ENCODE measurements around the gene N4BP2L2. TPM values are rescaled to one million over a fixed set of nuclear protein-coding genes. Genes with fewer than 3 reads are reported as not detected.

The N4BP2L2 gene
- polyA plus RNA-seq, 1 donor from 2014 or later, result 317 TPM

- no peak for TF ChIP-seq CTCF (IDR thresholded peaks at IDR 0.05; ENCODE audit: poor library complexity, severe bottlenecking)
- no peak for TF ChIP-seq EP300 (conservative IDR thresholded peaks at IDR 0.05; ENCODE audit: poor library complexity, severe bottlenecking)
- no peak for TF ChIP-seq TAF1 (IDR thresholded peaks at IDR 0.05; ENCODE audit: low read depth)
- no peak for TF ChIP-seq SMC3 (conservative IDR thresholded peaks at IDR 0.05; ENCODE audit: poor library complexity)
- no peak for TF ChIP-seq POLR2AphosphoS5 (IDR thresholded peaks at IDR 0.05)
Measured at GRCh38 chr13:32447894-32448623, 90.5 kb downstream of the N4BP2L2 start (continued).

GRCh38 chr13:32446773-32447465, 91.7 kb downstream of the N4BP2L2 start:
- Histone ChIP-seq H3K4me2 (ENCODE audit: low read length) (no peak overlapping the region), H3K36me3 (ENCODE audit: insufficient read depth, low read length) (no peaks in the 10 kb centered on the region), H2AFZ (ENCODE audit: low read depth, low read length) (no peak overlapping the region), H3K27ac (ENCODE audit: low read length) (no peak overlapping the region), H3K4me3 (ENCODE audit: low read length) (no peak overlapping the region), H3K9me2 (ENCODE audit: insufficient read depth, low read length) (no peaks in the 10 kb centered on the region), H3F3A (ENCODE audit: insufficient read depth, low read length, poor library complexity, severe bottlenecking) (no peaks in the 10 kb centered on the region), H4K20me1 (ENCODE audit: insufficient read depth) (no peaks in the 10 kb centered on the region), H3K9me3 (ENCODE audit: low read length) (peaks cover 4% of the 10 kb centered on the region), H3K9ac (ENCODE audit: low read length) (no peak overlapping the region), H3K79me2 (replicated peaks; ENCODE audit: insufficient read depth, low read length) (no peaks in the 10 kb centered on the region), H3K27me3 (ENCODE audit: insufficient read depth, low read depth, low read length) (no peaks in the 10 kb centered on the region)
- TF ChIP-seq EZH2 (IDR thresholded peaks at IDR 0.05; ENCODE audit: borderline replicate concordance, insufficient read depth, low read length, poor library complexity, severe bottlenecking) (no peak), MXI1 (conservative IDR thresholded peaks at IDR 0.05; ENCODE audit: poor library complexity, severe bottlenecking) (no peak), POLR2AphosphoS5 (IDR thresholded peaks at IDR 0.05) (no peak), RAD21 (conservative IDR thresholded peaks at IDR 0.05) (no peak)

DNA sequence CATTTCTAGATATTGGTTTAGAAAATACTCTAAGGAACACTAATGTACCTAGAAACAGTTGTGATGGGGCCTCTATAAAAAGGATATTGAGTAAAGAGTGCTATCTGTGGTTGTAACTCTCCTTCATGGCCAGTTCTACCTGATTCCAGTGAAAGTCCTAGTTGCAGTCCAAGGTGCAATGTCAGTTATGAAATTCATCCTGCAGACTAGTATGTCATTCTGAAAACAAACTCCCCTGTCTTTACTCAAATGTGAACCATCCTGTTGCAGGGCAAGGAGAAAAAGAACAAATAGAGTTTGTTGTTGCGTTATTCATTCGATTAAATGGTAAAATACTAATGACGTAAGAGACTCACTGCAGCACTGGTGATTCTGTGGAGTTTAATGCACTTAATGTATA, 92.4 kb downstream of the N4BP2L2 start:
- TF ChIP-seq POLR2AphosphoS5 (IDR thresholded peaks at IDR 0.05) (no peak), RAD21 (conservative IDR thresholded peaks at IDR 0.05) (no peak), TAF1 (IDR thresholded peaks at IDR 0.05; ENCODE audit: low read depth) (no peak), REST (IDR thresholded peaks at IDR 0.05; ENCODE audit: borderline replicate concordance) (no peak), MXI1 (conservative IDR thresholded peaks at IDR 0.05; ENCODE audit: poor library complexity, severe bottlenecking) (no peak), EZH2 (IDR thresholded peaks at IDR 0.05; ENCODE audit: borderline replicate concordance, insufficient read depth, low read length, poor library complexity, severe bottlenecking) (no peak), CTCF (IDR thresholded peaks at IDR 0.05; ENCODE audit: poor library complexity, severe bottlenecking) (no peak), EP300 (conservative IDR thresholded peaks at IDR 0.05; ENCODE audit: poor library complexity, severe bottlenecking) (no peak), SMC3 (conservative IDR thresholded peaks at IDR 0.05; ENCODE audit: poor library complexity) (no peak)
- Histone ChIP-seq H2AFZ (ENCODE audit: low read depth, low read length) (no peak overlapping the region), H3K9me3 (ENCODE audit: low read length) (no peaks in the 10 kb centered on the region), H3K27ac (ENCODE audit: low read length) (no peak overlapping the region), H3K4me3 (ENCODE audit: low read length) (no peak overlapping the region), H3K9me2 (ENCODE audit: insufficient read depth, low read length) (no peaks in the 10 kb centered on the region), H3K4me2 (ENCODE audit: low read length) (no peak overlapping the region), H4K20me1 (ENCODE audit: insufficient read depth) (no peaks in the 10 kb centered on the region), H3K79me2 (replicated peaks; ENCODE audit: insufficient read depth, low read length) (no peaks in the 10 kb centered on the region), H3K27me3 (ENCODE audit: insufficient read depth, low read depth, low read length) (no peaks in the 10 kb centered on the region), H3K36me3 (ENCODE audit: insufficient read depth, low read length) (no peaks in the 10 kb centered on the region), H3K9ac (ENCODE audit: low read length) (no peak overlapping the region), H3F3A (ENCODE audit: insufficient read depth, low read length, poor library complexity, severe bottlenecking) (no peaks in the 10 kb centered on the region)

Measured in neural cell (in vitro differentiated cells).